ENCODE results near the gene VAMP4.
"Not testable (repeated sequence)": the region's sequence is repeated elsewhere in the genome, so short reads cannot be mapped to it uniquely, and the experiment has no call there.

VAMP4 gene

GRCh38 chr1:171707583-171707982, 34.3 kb downstream of the VAMP4 start:
- in situ Hi-C loops (cut with MboI; ENCODE audit: low sequenced_read_pairs): no loop called here

DNA sequence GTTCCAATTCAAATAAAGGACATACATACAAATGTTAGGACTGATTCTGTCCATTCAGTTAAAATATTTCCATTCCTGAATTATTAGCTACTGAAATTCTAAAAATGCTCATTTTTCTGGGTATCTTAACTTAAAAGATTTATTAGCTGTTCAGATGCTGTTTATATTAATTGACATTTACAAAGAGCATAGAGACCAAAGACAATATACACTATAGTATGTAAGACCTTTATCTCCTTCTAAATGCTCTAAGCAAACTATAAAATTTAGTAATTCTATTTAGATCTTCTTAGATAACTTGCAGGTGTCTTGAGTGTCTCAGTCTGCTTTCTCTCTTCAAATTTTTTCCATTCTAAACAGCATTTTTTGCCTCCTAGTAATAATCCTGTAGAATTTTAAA, 39.3 kb downstream of the VAMP4 start:
- in situ Hi-C loops (cut with MboI; ENCODE audit: low sequenced_read_pairs): no loop called here

GRCh38 chr1:171699531-171699930, 42.3 kb downstream of the VAMP4 start:
- in situ Hi-C loops (cut with MboI; ENCODE audit: low sequenced_read_pairs): no loop called here

GRCh38 chr1:171695772-171696171, 46.1 kb downstream of the VAMP4 start:
- in situ Hi-C loops (cut with MboI; ENCODE audit: low sequenced_read_pairs): not testable (repeated sequence)

GRCh38 chr1:171693541-171693940, 48.3 kb downstream of the VAMP4 start:
- in situ Hi-C loops (cut with MboI; ENCODE audit: low sequenced_read_pairs): not testable (repeated sequence)

- in situ Hi-C loops (cut with MboI; ENCODE audit: low sequenced_read_pairs): no loop called here
These were observed 58.0 kb downstream of the VAMP4 start for GRCh38 chr1:171683870-171684269.

- in situ Hi-C loops (cut with MboI; ENCODE audit: low sequenced_read_pairs): no loop called here
These were observed 61.5 kb downstream of the VAMP4 start for GRCh38 chr1:171680339-171680738.

- in situ Hi-C loops (cut with MboI; ENCODE audit: low sequenced_read_pairs): no loop called here
These were observed 65.0 kb downstream of the VAMP4 start for GRCh38 chr1:171676823-171677222.

GRCh38 chr1:171674431-171675405, 67.1 kb downstream of the VAMP4 start:
- in situ Hi-C loops (cut with MboI; ENCODE audit: low sequenced_read_pairs): no loop called here

- in situ Hi-C loops (cut with MboI; ENCODE audit: low sequenced_read_pairs): no loop called here
These were observed 71.1 kb downstream of the VAMP4 start for GRCh38 chr1:171670739-171671138.

GRCh38 chr1:171668372-171668771, 73.5 kb downstream of the VAMP4 start:
- in situ Hi-C loops (cut with MboI; ENCODE audit: low sequenced_read_pairs): no loop called here

- in situ Hi-C loops (cut with MboI; ENCODE audit: low sequenced_read_pairs): no loop called here
These were observed 75.6 kb downstream of the VAMP4 start for GRCh38 chr1:171666114-171666769.

DNA sequence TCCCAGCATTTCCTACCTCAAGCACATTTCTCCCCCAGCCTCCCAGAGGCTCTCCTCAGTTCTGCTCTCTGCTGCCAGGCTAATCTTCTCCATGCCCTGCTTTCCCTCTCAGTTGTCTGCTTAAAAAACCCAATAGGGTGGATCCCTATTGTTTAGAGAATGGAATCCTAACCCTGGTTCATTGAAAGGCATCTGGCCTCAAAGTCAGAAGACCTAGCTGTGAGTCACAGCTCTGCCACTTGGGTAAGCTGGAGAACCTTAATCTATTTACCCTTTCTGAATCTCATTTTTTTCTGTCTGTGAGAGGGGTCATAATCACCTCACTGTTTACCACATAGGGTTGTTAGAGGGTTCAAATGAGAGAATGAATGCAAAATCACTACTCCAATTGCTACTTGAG, 76.9 kb downstream of the VAMP4 start:
- in situ Hi-C loops (cut with MboI; ENCODE audit: low sequenced_read_pairs): no loop called here

- in situ Hi-C loops (cut with MboI; ENCODE audit: low sequenced_read_pairs): no loop called here
These were observed 77.8 kb downstream of the VAMP4 start for GRCh38 chr1:171663854-171664575.

DNA sequence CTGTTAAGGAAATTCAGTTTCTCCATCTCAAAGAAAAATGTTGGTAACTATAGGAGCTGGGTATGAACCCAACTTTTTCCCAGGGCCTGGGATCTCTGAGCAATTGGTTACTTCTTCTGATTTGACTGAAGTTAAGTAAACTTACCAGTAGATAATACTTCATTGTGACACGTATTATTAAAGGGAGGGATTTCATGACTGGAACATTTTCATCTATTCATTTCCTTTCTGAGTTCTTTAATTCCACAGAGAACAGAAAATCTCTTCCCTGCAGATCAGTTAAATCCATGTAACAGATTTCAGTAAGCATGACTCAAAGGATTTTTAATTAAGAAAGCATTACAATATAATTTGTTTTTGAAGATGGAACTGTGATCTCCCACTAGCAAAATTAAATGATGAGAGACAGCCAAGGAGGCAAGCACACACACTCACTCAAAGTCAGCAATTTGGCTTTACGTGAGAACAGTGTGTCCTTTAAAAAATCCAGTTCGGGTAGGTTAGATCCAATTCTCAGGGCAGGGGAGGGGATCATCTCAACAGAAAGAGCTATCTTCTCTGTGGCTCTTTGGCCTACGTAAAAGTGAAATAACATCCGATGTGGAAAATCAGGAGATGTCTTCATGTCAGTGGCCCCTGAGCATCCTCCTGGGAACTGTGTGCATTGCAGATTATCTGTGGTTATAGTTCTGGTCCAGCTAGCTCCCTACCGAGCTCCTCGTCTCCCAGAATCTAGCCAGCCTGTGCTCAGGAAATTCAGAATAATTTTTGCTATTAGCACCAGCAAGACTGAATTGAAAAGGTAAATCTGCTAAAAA, 78.6 kb downstream of the VAMP4 start:
- in situ Hi-C loops (cut with MboI; ENCODE audit: low sequenced_read_pairs): no loop called here

GRCh38 chr1:171661076-171661650, 80.7 kb downstream of the VAMP4 start:
- in situ Hi-C loops (cut with MboI; ENCODE audit: low sequenced_read_pairs): no loop called here

- in situ Hi-C loops (cut with MboI; ENCODE audit: low sequenced_read_pairs): not testable (repeated sequence)
These were observed 85.7 kb downstream of the VAMP4 start for GRCh38 chr1:171656206-171656605.

DNA sequence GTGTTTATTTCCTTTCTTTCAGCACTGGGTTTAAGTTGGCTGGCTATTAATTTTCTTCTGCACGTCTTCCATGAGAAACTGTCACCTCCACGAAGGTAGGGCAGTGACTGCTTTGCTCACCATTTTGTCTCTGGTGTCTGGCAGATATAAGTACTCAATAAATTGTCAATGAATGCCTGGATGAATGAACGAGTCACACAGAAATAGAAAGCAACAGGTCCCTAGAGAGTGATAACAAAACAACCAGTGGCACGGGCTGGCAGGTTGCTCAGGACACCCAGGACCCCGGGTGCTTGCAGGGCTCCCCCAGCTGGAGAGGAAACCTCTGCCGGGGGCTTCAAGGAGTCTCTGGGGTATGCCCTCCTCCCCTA, 86.1 kb downstream of the VAMP4 start:
- in situ Hi-C loops (cut with MboI; ENCODE audit: low sequenced_read_pairs): no loop called here

DNA sequence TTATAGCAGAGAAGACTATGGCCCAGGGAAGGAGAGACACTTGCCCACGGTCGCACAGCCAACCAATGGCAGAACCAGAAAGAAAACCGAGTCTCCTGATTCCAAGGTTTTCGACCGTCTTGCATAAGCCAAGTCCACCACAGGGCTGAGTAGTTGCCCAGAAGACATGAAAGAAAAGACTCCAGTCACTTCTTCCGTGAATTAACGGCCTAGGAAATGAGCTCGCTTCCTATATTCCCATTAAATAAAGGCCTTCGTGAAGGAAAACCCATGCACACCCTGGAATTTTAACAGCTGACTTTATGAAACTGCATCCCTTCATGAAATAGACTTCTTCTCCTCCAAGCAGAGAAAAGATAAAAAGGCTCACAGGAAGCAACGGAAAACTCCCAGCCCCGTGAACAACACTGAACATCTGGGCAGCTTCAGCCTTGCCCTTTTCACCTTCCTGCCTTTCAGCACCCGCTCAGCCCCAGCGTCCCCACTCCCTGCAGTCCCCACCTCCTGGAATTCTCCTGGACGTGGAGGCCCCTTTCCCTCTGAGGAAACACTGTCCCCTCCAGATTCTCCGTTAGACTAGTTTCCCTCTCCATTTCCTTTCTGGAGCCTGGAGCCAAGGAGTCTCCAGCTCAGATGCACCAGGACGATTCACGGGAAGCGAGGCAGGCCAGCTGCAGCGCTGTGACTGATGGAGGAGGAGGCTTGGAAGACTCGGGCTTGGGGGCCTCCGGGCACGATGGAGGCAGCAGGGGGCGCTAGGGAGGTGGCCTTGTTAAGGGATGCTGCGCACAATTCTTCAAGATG, 86.7 kb downstream of the VAMP4 start:
- in situ Hi-C loops (cut with MboI; ENCODE audit: low sequenced_read_pairs): no loop called here

Data from HL-60/S4 treated with retinoic acid at 250 ng/mL for 4 days and 3 days (cell line).